Smooth muscle cell (in vitro differentiated cells): ENCODE results near the gene HOXA6. TPM values are rescaled to one million over a fixed set of nuclear protein-coding genes. Genes with fewer than 3 reads are reported as not detected.

Experiments used
- DNase-seq: peaks from one replicate; lab custom pipeline; 2025; ENCODE audit not compliant: unreplicated experiment; lab: John Stamatoyannopoulos, UW
- H2AFZ ChIP-seq: fragments of 200-600 bp; sonication (generic); 2 replicates; pipeline ENCODE4 v1.6.0; 2016; ENCODE audit warnings: antibody characterized with exemption, low read depth, mild to moderate bottlenecking
- H3F3A ChIP-seq: fragments of 200-600 bp; sonication (generic); 2 replicates; pipeline ENCODE4 v1.6.0; 2017; ENCODE audit warnings: antibody characterized with exemption, low read depth
- H3K27ac ChIP-seq: fragments of 200-600 bp; sonication (generic); 2 replicates; pipeline ENCODE4 v1.5.1; 2016; ENCODE audit warnings: low read depth, mild to moderate bottlenecking
- H3K27me3 ChIP-seq: fragments of 200-600 bp; sonication (generic); 2 replicates; pipeline ENCODE4 v1.6.1; 2016; ENCODE audit warnings: low read depth, mild to moderate bottlenecking
- H3K36me3 ChIP-seq: fragments of 200-600 bp; sonication (generic); 2 replicates; pipeline ENCODE4 v1.5.1; 2016; ENCODE audit warnings: low read depth
- H3K4me1 ChIP-seq: fragments of 200-600 bp; sonication (generic); 2 replicates; pipeline ENCODE4 v1.5.1; 2016; ENCODE audit warnings: low read depth
- H3K4me2 ChIP-seq: fragments of 200-600 bp; sonication (generic); 2 replicates; pipeline ENCODE4 v1.6.0; 2016; ENCODE audit warnings: mild to moderate bottlenecking
- H3K4me3 ChIP-seq: fragments of 200-600 bp; sonication (generic); 2 replicates; pipeline ENCODE4 v1.5.1; 2016; ENCODE audit warnings: mild to moderate bottlenecking
- H3K79me2 ChIP-seq: fragments of 200-600 bp; sonication (generic); 2 replicates; pipeline ENCODE4 v1.6.0; 2016; ENCODE audit warnings: low read depth, mild to moderate bottlenecking
- H3K9ac ChIP-seq: fragments of 200-600 bp; sonication (generic); 2 replicates; pipeline ENCODE4 v1.6.0; 2016; ENCODE audit warnings: low read depth
- H3K9me3 ChIP-seq: fragments of 200-600 bp; sonication (generic); replicated peaks from 2 replicates; pipeline ENCODE4 v1.5.1; 2016; ENCODE audit warnings: low read depth
- H4K20me1 ChIP-seq: fragments of 200-600 bp; sonication (generic); 2 replicates; pipeline ENCODE4 v1.6.0; 2016; ENCODE audit warnings: low read depth
- WGBS: methylation state at CpG from one replicate; pipeline ENCODE4 v1.1.7; 2016; ENCODE audit warnings: low lambda C conversion rate; 5-methylcytosine and 5-hydroxymethylcytosine counted together
- polyA plus RNA-seq: library from polyadenylated mRNA; unstranded; fragments of >200 nt; fragmentation: Nextera tagmentation; extraction: Ambion mirVana; gene quantifications from 2 replicates; pipeline ENCODE4 v1.2.1, GENCODE V29; 2016
- total RNA-seq: library from RNA; depleted of rRNA; stranded (reverse); fragments of >200 nt; gene quantifications from 2 replicates; pipeline ENCODE4 v1.2.3, GENCODE V29; 2014
- TF ChIP-seq, protein P1 (sequence below): fragments of 200-600 bp; sonication (generic); IDR thresholded peaks from 2 replicates; pipeline ENCODE4 v1.5.1; 2017; ENCODE audit warnings: borderline replicate concordance, mild to moderate bottlenecking, antibody characterized with exemption; ENCODE audit not compliant: insufficient read depth, poor library complexity, severe bottlenecking

The HOXA6 gene
- total and polyA plus RNA-seq, 2 experiments from 2014 or later, result 0.56 to 0.58 TPM

DNA sequence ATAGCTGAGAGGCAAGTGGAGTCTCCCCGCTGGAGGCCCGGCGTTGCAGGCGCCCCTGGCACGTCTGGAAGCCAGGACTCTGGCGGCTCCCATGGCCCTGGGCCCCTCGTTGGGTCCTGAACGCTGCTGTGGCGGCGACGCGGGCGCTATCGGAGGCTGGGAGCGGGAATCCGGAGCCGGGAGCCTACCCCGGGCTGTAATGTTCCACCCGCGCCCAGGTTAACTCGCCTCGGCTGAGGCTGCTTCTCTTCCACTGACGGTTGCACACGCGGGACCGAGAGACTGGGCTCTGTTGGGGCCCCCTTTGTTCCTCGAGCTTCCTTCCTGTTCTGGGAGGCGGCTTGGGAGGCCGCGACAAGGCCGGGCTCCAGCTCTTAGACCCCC is 2.8 kb downstream of the HOXA6 start:
- H3F3A ChIP-seq, result no peaks in the 10 kb centered on the region
- no peak overlapping the region for H3K4me2 ChIP-seq
- peaks cover 7% of the 10 kb centered on the region for H3K4me1 ChIP-seq
- H3K79me2 ChIP-seq, result no peaks in the 10 kb centered on the region
- no peak overlapping the region for H2AFZ ChIP-seq
- 26% methylated on average over 28 of the region's 31 CpGs for WGBS
- H3K9me3 ChIP-seq, result no peaks in the 10 kb centered on the region
- TF ChIP-seq, protein P1, sequence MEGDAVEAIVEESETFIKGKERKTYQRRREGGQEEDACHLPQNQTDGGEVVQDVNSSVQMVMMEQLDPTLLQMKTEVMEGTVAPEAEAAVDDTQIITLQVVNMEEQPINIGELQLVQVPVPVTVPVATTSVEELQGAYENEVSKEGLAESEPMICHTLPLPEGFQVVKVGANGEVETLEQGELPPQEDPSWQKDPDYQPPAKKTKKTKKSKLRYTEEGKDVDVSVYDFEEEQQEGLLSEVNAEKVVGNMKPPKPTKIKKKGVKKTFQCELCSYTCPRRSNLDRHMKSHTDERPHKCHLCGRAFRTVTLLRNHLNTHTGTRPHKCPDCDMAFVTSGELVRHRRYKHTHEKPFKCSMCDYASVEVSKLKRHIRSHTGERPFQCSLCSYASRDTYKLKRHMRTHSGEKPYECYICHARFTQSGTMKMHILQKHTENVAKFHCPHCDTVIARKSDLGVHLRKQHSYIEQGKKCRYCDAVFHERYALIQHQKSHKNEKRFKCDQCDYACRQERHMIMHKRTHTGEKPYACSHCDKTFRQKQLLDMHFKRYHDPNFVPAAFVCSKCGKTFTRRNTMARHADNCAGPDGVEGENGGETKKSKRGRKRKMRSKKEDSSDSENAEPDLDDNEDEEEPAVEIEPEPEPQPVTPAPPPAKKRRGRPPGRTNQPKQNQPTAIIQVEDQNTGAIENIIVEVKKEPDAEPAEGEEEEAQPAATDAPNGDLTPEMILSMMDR, result no peak
- DNase-seq, result no peak
- no peak overlapping the region for H3K9ac ChIP-seq
- H3K36me3 ChIP-seq, result no peaks in the 10 kb centered on the region
- H4K20me1 ChIP-seq, result no peaks in the 10 kb centered on the region
- no peak overlapping the region for H3K27ac ChIP-seq
- H3K27me3 ChIP-seq, result peaks cover 100% of the 10 kb centered on the region
- no peak overlapping the region for H3K4me3 ChIP-seq

DNA sequence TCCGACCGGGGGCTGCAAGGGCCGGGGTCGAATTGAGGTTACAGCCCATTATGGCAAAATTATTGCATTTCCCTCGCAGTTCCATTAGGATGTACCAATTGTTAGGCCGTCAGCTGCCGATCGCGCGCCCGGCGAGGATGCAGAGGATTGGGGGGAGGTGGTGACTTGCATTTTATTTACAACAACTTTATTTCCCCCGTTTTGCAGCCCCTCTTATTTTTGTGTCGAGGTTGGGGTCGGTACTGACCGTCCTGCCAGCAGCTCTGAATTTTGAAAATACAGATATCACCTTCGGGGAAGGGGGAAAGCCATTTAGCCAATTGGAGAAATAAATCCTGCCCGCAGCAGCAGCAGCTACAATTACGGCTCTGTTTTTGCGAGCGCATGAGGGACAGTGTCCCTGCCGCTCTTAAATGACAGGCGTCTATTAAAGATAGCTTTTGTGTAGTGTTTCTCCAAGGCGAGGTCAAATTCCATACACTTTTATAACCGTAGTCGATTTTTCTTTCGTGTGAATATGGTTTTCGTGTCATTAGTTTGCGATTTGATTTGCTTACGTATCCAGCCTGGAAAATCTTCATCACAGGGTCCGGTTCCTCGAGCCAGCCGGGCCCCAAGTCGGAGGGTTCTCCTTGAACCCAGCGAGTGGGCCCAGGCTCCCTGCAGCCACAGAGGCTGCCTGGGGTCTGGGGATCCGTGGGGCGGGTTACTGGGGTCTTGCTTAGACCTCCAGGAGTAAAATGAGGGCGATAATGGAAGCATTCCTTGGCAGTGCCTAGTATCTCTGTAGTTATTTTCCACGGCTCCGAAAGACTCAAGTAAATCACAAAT is 3.4 kb downstream of the HOXA6 start:
- peaks cover 100% of the 10 kb centered on the region for H3K27me3 ChIP-seq
- no peaks in the 10 kb centered on the region for H3K79me2 ChIP-seq
- H3K9ac ChIP-seq, result no peak overlapping the region
- no peak overlapping the region for H2AFZ ChIP-seq
- 39% methylated on average over 40 of the region's 40 CpGs for WGBS
- no peaks in the 10 kb centered on the region for H4K20me1 ChIP-seq
- H3K4me2 ChIP-seq, result peak overlapping the region; percentile 90
- TF ChIP-seq, protein P1, result no peak
- no peak for DNase-seq
- H3K27ac ChIP-seq, result no peak overlapping the region
- peak overlapping the region; percentile 54 for H3K4me3 ChIP-seq
- no peaks in the 10 kb centered on the region for H3K9me3 ChIP-seq
- H3F3A ChIP-seq, result no peaks in the 10 kb centered on the region
- H3K36me3 ChIP-seq, result no peaks in the 10 kb centered on the region
- peaks cover 7% of the 10 kb centered on the region for H3K4me1 ChIP-seq

DNA sequence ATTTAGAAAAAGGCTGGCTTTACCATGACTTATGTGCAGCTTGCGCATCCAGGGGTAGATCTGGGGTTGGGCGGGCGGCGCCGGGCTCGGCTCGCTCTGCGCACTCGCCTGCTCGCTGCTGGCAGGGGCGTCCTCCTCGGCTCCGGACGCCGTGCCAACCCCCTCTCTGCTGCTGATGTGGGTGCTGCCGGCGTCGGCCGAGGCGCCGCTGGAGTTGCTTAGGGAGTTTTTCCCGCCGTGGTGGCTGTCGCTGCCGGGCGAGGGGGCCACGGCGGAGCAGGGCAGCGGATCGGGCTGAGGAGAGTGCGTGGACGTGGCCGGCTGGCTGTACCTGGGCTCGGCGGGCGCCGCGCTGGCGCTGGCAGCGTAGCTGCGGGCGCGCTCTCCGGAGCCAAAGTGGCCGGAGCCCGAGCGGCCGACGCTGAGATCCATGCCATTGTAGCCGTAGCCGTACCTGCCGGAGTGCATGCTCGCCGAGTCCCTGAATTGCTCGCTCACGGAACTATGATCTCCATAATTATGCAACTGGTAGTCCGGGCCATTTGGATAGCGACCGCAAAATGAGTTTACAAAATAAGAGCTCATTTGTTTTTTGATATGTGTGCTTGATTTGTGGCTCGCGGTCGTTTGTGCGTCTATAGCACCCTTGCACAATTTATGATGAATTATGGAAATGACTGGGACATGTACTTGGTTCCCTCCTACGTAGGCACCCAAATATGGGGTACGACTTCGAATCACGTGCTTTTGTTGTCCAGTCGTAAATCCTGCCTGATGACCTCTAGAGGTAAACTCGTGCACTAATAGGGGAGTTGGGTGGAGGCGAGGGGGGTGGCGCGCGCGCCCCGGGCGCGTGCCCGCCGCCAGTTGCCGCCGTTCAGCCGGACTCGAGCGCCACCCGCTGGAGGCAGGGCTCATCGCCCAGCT is 4.3 kb downstream of the HOXA6 start, which contains the start of gene HOXA5:
TSS of gene HOXA5 (minus strand) at position 659 of the 927 bp plus-strand sequence. CDS start at position 585, 74 bp downstream.
- no peaks in the 10 kb centered on the region for H3K9me3 ChIP-seq
- H3K4me3 ChIP-seq, result peak within 1 kb of the TSS; percentile 54
- no peaks in the 10 kb centered on the region for H3K36me3 ChIP-seq
- peak within 1 kb of the TSS; percentile 90 for H3K4me2 ChIP-seq
- TF ChIP-seq, protein P1, result peak; percentile 60
- H3K79me2 ChIP-seq, result no peaks in the 10 kb centered on the region
- H3K27me3 ChIP-seq, result peaks cover 100% of the 10 kb centered on the region
- no peaks in the 10 kb centered on the region for H4K20me1 ChIP-seq
- H3K27ac ChIP-seq, result no peak within 1 kb of the TSS
- H3F3A ChIP-seq, result no peaks in the 10 kb centered on the region
- H2AFZ ChIP-seq, result peak within 1 kb of the TSS; percentile 81
- H3K4me1 ChIP-seq, result peaks cover 7% of the 10 kb centered on the region
- no peak for DNase-seq
- 2% methylated on average over 80 of the region's 86 CpGs for WGBS
- no peak within 1 kb of the TSS for H3K9ac ChIP-seq
